GM18909 (cell line): Measurements from ENCODE around the gene MLEC.

Experiments
- ATAC-seq: cut with Tn5 transposase; IDR thresholded peaks from one replicate; pipeline ENCODE4 v1.9.1; 2021; ENCODE audit warnings: mild to moderate bottlenecking; ENCODE audit not compliant: unreplicated experiment, poor library complexity

MLEC gene

GRCh38 chr12:120739031-120739762, 52.2 kb downstream of the MLEC start:
- no peak for ATAC-seq

- no peak for ATAC-seq
These were observed 53.1 kb downstream of the MLEC start for GRCh38 chr12:120739821-120740613.

GRCh38 chr12:120740871-120741270, 53.9 kb downstream of the MLEC start:
- ATAC-seq, result no peak

GRCh38 chr12:120741476-120742421, 54.8 kb downstream of the MLEC start:
- no peak for ATAC-seq

GRCh38 chr12:120744922-120745493, 58.1 kb downstream of the MLEC start:
- ATAC-seq, result no peak

GRCh38 chr12:120748242-120748641, 61.3 kb downstream of the MLEC start:
- no peak for ATAC-seq

GRCh38 chr12:120749256-120749655, 62.3 kb downstream of the MLEC start:
- ATAC-seq, result no peak

- no peak for ATAC-seq
These were observed 63.9 kb downstream of the MLEC start for GRCh38 chr12:120750806-120751205.

DNA sequence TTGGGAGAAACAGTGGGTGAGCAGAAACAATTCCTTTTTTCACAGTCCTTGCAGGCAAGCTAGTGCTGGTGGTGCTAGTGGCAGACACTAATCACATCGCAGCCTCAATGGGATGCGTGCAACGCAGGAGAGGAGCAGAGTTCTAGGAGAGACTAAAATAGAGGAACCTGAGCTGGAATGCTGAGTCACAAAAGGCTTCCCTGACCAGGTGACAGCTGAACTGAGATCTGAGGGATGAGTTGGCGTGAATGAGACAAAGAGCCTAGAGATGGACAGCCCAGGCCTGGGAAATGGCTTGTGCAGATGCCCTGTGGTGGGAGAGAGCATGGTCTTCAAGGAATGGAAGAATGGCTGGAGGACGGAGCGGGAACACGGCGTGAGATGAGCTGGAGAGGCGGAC, 64.4 kb downstream of the MLEC start:
- no peak for ATAC-seq
